Liver (tissue), 9 donors: Measurements from ENCODE around the gene KIF26B. TPM values are rescaled to one million over a fixed set of nuclear protein-coding genes. Genes with fewer than 3 reads are reported as not detected.

Experiments
- DNase-seq: peaks from one replicate; pipeline ENCODE4 v3.0.0-alpha.2; 2017; ENCODE audit warnings: low spot score
- H3K27ac ChIP-seq, 2 donors: one replicate each; pipeline ENCODE4 v1.7.0; 2013; ENCODE audit warnings: inconsistent platforms in 2 of 2, low read length in 2 of 2, control low read depth in 1 of 2, low read depth in 1 of 2, mild to moderate bottlenecking in 1 of 2
- H3K27me3 ChIP-seq, 4 donors: one replicate each; pipeline versions ENCODE4 v1.6.1 to v1.7.0; 2013; ENCODE audit warnings: low read length in 3 of 4, inconsistent platforms in 1 of 4, mild to moderate bottlenecking in 1 of 4, moderate library complexity in 1 of 4; ENCODE audit not compliant: control insufficient read depth in 4 of 4, insufficient read depth in 4 of 4
- H3K36me3 ChIP-seq, 4 donors: one replicate each; pipeline versions ENCODE4 v1.6.1 to v1.7.0; 2013; ENCODE audit warnings: low read length in 3 of 4, mild to moderate bottlenecking in 3 of 4, low read depth in 1 of 4, moderate library complexity in 1 of 4; ENCODE audit not compliant: control insufficient read depth in 4 of 4, insufficient read depth in 3 of 4
- H3K4me1 ChIP-seq, 4 donors: one replicate each; pipeline versions ENCODE4 v1.6.1 to v1.7.0; 2013; ENCODE audit warnings: low read length in 3 of 4, mild to moderate bottlenecking in 3 of 4, moderate library complexity in 1 of 4; ENCODE audit not compliant: control insufficient read depth in 4 of 4, insufficient read depth in 4 of 4
- H3K4me3 ChIP-seq, 3 donors: one replicate each; pipeline versions ENCODE4 v1.6.1 to v1.7.0; 2013; ENCODE audit warnings: low read length in 3 of 3, control low read depth in 1 of 3, low read depth in 1 of 3, mild to moderate bottlenecking in 1 of 3
- H3K9ac ChIP-seq, 2 donors: one replicate each; pipeline ENCODE4 v1.7.0; 2013; ENCODE audit warnings: low read length in 2 of 2, mild to moderate bottlenecking in 2 of 2, moderate library complexity in 2 of 2, control low read depth in 1 of 2, low read depth in 1 of 2
- H3K9me3 ChIP-seq, 4 donors: one replicate each; pipeline versions ENCODE4 v1.6.1 to v1.7.0; 2013; ENCODE audit warnings: low read length in 3 of 4; ENCODE audit not compliant: control insufficient read depth in 4 of 4
- ATF3 ChIP-seq: IDR thresholded peaks from 2 replicates; pipeline ENCODE4 v1.6.1; 2016; ENCODE audit warnings: antibody characterized with exemption
- CTCF ChIP-seq: fragments of 150-350 bp; IDR thresholded peaks from 2 replicates; pipeline ENCODE4 v1.5.1; 2017; ENCODE audit warnings: improper control_type of control experiment, low read depth, low read length; ENCODE audit not compliant: missing input control
- EGR1 ChIP-seq, 2 donors: IDR thresholded peaks; 2 replicates each; pipeline ENCODE4 v1.6.1; 2016 to 2018; ENCODE audit warnings: antibody characterized with exemption in 2 of 2, low read depth in 2 of 2
- FOXA1 ChIP-seq: IDR thresholded peaks from 2 replicates; pipeline ENCODE4 v1.6.1; 2016; ENCODE audit warnings: antibody characterized with exemption
- FOXA2 ChIP-seq: IDR thresholded peaks from 2 replicates; pipeline ENCODE4 v1.6.1; 2016; ENCODE audit warnings: antibody characterized with exemption
- GABPA ChIP-seq, 2 donors: IDR thresholded peaks in 1 of 2; conservative IDR thresholded peaks in 1 of 2; 2 replicates each; pipeline ENCODE4 v1.6.1; 2016; ENCODE audit warnings: antibody characterized with exemption in 2 of 2, mild to moderate bottlenecking in 1 of 2, moderate library complexity in 1 of 2
- HNF4A ChIP-seq, 2 donors: conservative IDR thresholded peaks; 2 replicates each; pipeline ENCODE4 v1.6.1; 2016; ENCODE audit warnings: antibody characterized with exemption in 2 of 2, mild to moderate bottlenecking in 2 of 2
- HNF4G ChIP-seq: IDR thresholded peaks from 2 replicates; pipeline ENCODE4 v1.6.1; 2016; ENCODE audit warnings: antibody characterized with exemption
- JUND ChIP-seq, 2 donors: IDR thresholded peaks; 2 replicates each; pipeline ENCODE4 v1.6.1; 2016; ENCODE audit warnings: antibody characterized with exemption in 2 of 2
- MAX ChIP-seq: IDR thresholded peaks from 2 replicates; pipeline ENCODE4 v1.6.1; 2016; ENCODE audit warnings: antibody characterized with exemption
- NR2F2 ChIP-seq: IDR thresholded peaks from 2 replicates; pipeline ENCODE4 v1.6.1; 2016; ENCODE audit warnings: antibody characterized with exemption
- RAD21 ChIP-seq, 2 donors: IDR thresholded peaks; 2 replicates each; pipeline ENCODE4 v1.6.1; 2016; ENCODE audit warnings: antibody characterized with exemption in 2 of 2, mild to moderate bottlenecking in 2 of 2
- REST ChIP-seq: IDR thresholded peaks from 2 replicates; pipeline ENCODE4 v1.6.1; 2016; ENCODE audit warnings: antibody characterized with exemption, mild to moderate bottlenecking
- SP1 ChIP-seq: IDR thresholded peaks from 2 replicates; pipeline ENCODE4 v1.6.1; 2018; ENCODE audit warnings: antibody characterized with exemption, mild to moderate bottlenecking
- TAF1 ChIP-seq: conservative IDR thresholded peaks from 2 replicates; pipeline ENCODE4 v1.6.1; 2016; ENCODE audit warnings: antibody characterized with exemption, mild to moderate bottlenecking
- YY1 ChIP-seq: IDR thresholded peaks from 2 replicates; pipeline ENCODE4 v1.6.1; 2016; ENCODE audit warnings: antibody characterized with exemption, mild to moderate bottlenecking
- ZBTB33 ChIP-seq: IDR thresholded peaks from 2 replicates; pipeline ENCODE4 v1.6.1; 2016; ENCODE audit warnings: antibody characterized with exemption
- WGBS: extraction: QIAGEN DNeasy Blood & Tissue Kit; methylation state at CpG from one replicate; pipeline ENCODE4 v1.1.7; 2013; 5-methylcytosine and 5-hydroxymethylcytosine counted together
- polyA plus RNA-seq, 2 donors: library from polyadenylated mRNA; stranded (reverse) in 1 of 2; unstranded in 1 of 2; fragments of 200-250 nt in 1 of 2; fragments of >200 nt in 1 of 2; fragmentation: Nextera tagmentation in 1 of 2; extraction: Ambion mirVana in 1 of 2; gene quantifications; one replicate each; pipeline versions ENCODE4 v1.2.1 to v1.2.3, GENCODE V29; 2013 to 2015
- total RNA-seq, 2 donors: library from RNA; depleted of rRNA; stranded (reverse); fragments of >200 nt; gene quantifications; one replicate each; pipeline ENCODE4 v1.2.3, GENCODE V29; 2014
- donor health status: healthy.
- donor health status: healthy.
- donor health status: healthy.
- donor health status: healthy.
- donor health status: healthy.

KIF26B gene
- total and polyA plus RNA-seq, 4 donors, result 0.10 to 1.7 (median 0.34) TPM

- TF ChIP-seq ZBTB33 (no peak), SP1 (no peak), EGR1 (IDR thresholded peaks at IDR 0.05; ENCODE audit: low read depth in 2 of 2) (no peak), HNF4A (conservative IDR thresholded peaks at IDR 0.05) (no peak), RAD21 (IDR thresholded peaks at IDR 0.05) (no peak), ATF3 (no peak), GABPA (IDR thresholded peaks at IDR 0.05 in 1 of 2, conservative IDR thresholded peaks at IDR 0.05 in 1 of 2) (no peak)
These were observed 281.6 kb downstream of the KIF26B start (continued) for GRCh38 chr1:245436407-245436806.

GRCh38 chr1:245437369-245438062, 282.7 kb downstream of the KIF26B start:
- TF ChIP-seq YY1 (no peak), ZBTB33 (no peak), REST (no peak), NR2F2 (no peak), MAX (no peak), RAD21 (IDR thresholded peaks at IDR 0.05) (no peak), HNF4A (conservative IDR thresholded peaks at IDR 0.05) (no peak), FOXA2 (no peak), ATF3 (no peak), JUND (IDR thresholded peaks at IDR 0.05) (no peak), HNF4G (no peak), TAF1 (no peak), CTCF (no peak), GABPA (IDR thresholded peaks at IDR 0.05 in 1 of 2, conservative IDR thresholded peaks at IDR 0.05 in 1 of 2) (no peak), FOXA1 (no peak)
- Histone ChIP-seq H3K4me3 (no peak overlapping the region), H3K27me3 (no peaks in the 10 kb centered on the region), H3K4me1 (no peaks in the 10 kb centered on the region), H3K9me3 (no peaks in the 10 kb centered on the region), H3K36me3 (no peaks in the 10 kb centered on the region), H3K9ac (no peak overlapping the region), H3K27ac (no peak overlapping the region)
- DNase-seq, result no peak
- WGBS, result 57% methylated on average over 6 of the region's 6 CpGs
